Neural cell (in vitro differentiated cells): Measurements from ENCODE around the gene MAP4K5. TPM values are rescaled to one million over a fixed set of nuclear protein-coding genes. Genes with fewer than 3 reads are reported as not detected.

ENCODE experiments used
- H2AFZ ChIP-seq: fragments of 200-600, 300-800 bp; sonication (generic), shearing (Covaris generic); 2 replicates; pipeline ENCODE4 v1.6.0; 2014; ENCODE audit warnings: low read depth, mild to moderate bottlenecking, antibody characterized with exemption, low read length, moderate library complexity
- H3F3A ChIP-seq: fragments of 200-600 bp; shearing (Covaris generic); 2 replicates; pipeline ENCODE4 v1.6.1; 2016; ENCODE audit warnings: mild to moderate bottlenecking, moderate library complexity, mixed read lengths, antibody characterized with exemption, low read length; ENCODE audit not compliant: insufficient read depth, poor library complexity, severe bottlenecking
- H3K27ac ChIP-seq: fragments of 200-600, 300-800 bp; sonication (generic), shearing (Covaris generic); 2 replicates; pipeline ENCODE4 v1.5.1; 2014; ENCODE audit warnings: mild to moderate bottlenecking, low read length, moderate library complexity
- H3K27me3 ChIP-seq: fragments of 300-800, 200-600 bp; sonication (generic), shearing (Covaris generic); 2 replicates; pipeline ENCODE4 v1.6.0; 2014; ENCODE audit warnings: mild to moderate bottlenecking, low read depth, low read length, moderate library complexity; ENCODE audit not compliant: insufficient read depth
- H3K36me3 ChIP-seq: fragments of 300-800, 200-600 bp; sonication (generic), shearing (Covaris generic); 2 replicates; pipeline ENCODE4 v1.5.1; 2014; ENCODE audit warnings: mild to moderate bottlenecking, antibody characterized with exemption, low read length, moderate library complexity; ENCODE audit not compliant: insufficient read depth
- H3K4me2 ChIP-seq: fragments of 300-800, 200-600 bp; sonication (generic), shearing (Covaris generic); 2 replicates; pipeline ENCODE4 v1.6.0; 2014; ENCODE audit warnings: mild to moderate bottlenecking, low read length
- H3K4me3 ChIP-seq: fragments of 300-800, 200-600 bp; sonication (generic), shearing (Covaris generic); 2 replicates; pipeline ENCODE4 v1.5.1; 2014; ENCODE audit warnings: mild to moderate bottlenecking, low read length, moderate library complexity
- H3K79me2 ChIP-seq: fragments of 200-600 bp; shearing (Covaris generic); replicated peaks from 2 replicates; pipeline ENCODE4 v1.6.0; 2014; ENCODE audit warnings: mild to moderate bottlenecking, low read length, moderate library complexity; ENCODE audit not compliant: insufficient read depth
- H3K9ac ChIP-seq: fragments of 300-800, 200-600 bp; sonication (generic), shearing (Covaris generic); 2 replicates; pipeline ENCODE4 v1.6.1; 2016; ENCODE audit warnings: mild to moderate bottlenecking, low read length, mixed read lengths
- H3K9me2 ChIP-seq: fragments of 200-600 bp; shearing (Covaris generic); 2 replicates; pipeline ENCODE4 v1.6.1; 2016; ENCODE audit warnings: mild to moderate bottlenecking, low read length, mixed read lengths; ENCODE audit not compliant: insufficient read depth
- H3K9me3 ChIP-seq: fragments of 200-600, 300-800 bp; sonication (generic), shearing (Covaris generic); 2 replicates; pipeline ENCODE4 v1.6.1; 2016; ENCODE audit warnings: mild to moderate bottlenecking, mixed run types, low read length, moderate library complexity, mixed read lengths
- H4K20me1 ChIP-seq: fragments of 200-600 bp; shearing (Covaris generic); 2 replicates; pipeline ENCODE4 v1.6.1; 2016; ENCODE audit warnings: mild to moderate bottlenecking, mixed run types; ENCODE audit not compliant: insufficient read depth
- CTCF ChIP-seq: fragments of 450-650 bp; IDR thresholded peaks from 2 replicates; pipeline ENCODE4 v1.5.1; 2014; ENCODE audit warnings: antibody characterized with exemption, mild to moderate bottlenecking, moderate library complexity; ENCODE audit not compliant: poor library complexity, severe bottlenecking
- EP300 ChIP-seq: fragments of 450-650 bp; conservative IDR thresholded peaks from 2 replicates; pipeline ENCODE4 v1.6.1; 2014; ENCODE audit warnings: antibody characterized with exemption, mild to moderate bottlenecking, moderate library complexity; ENCODE audit not compliant: poor library complexity, severe bottlenecking
- EZH2 ChIP-seq: fragments of 200-600, 300-800 bp; shearing (Covaris generic), sonication (generic); IDR thresholded peaks from 2 replicates; pipeline ENCODE4 v1.6.1; 2014; ENCODE audit warnings: antibody characterized with exemption, low read length, borderline replicate concordance, mild to moderate bottlenecking; ENCODE audit not compliant: insufficient read depth, poor library complexity, severe bottlenecking
- MXI1 ChIP-seq: fragments of 450-650 bp; conservative IDR thresholded peaks from 2 replicates; pipeline ENCODE4 v1.6.1; 2014; ENCODE audit warnings: antibody characterized with exemption, mild to moderate bottlenecking; ENCODE audit not compliant: poor library complexity, severe bottlenecking
- POLR2AphosphoS5 ChIP-seq: IDR thresholded peaks from 2 replicates; pipeline ENCODE4 v1.6.1; 2012
- RAD21 ChIP-seq: fragments of 450-650 bp; conservative IDR thresholded peaks from 2 replicates; pipeline ENCODE4 v1.6.1; 2014; ENCODE audit warnings: antibody characterized with exemption, mild to moderate bottlenecking, moderate library complexity
- SMC3 ChIP-seq: fragments of 450-650 bp; conservative IDR thresholded peaks from 2 replicates; pipeline ENCODE4 v1.6.1; 2014; ENCODE audit warnings: antibody characterized with exemption, mild to moderate bottlenecking, moderate library complexity; ENCODE audit not compliant: poor library complexity
- TAF1 ChIP-seq: IDR thresholded peaks from 2 replicates; pipeline ENCODE4 v1.6.1; 2012; ENCODE audit warnings: low read depth
- polyA plus RNA-seq: library from polyadenylated mRNA; depleted of rRNA; stranded (reverse); fragments of >200 nt; gene quantifications from 2 replicates; pipeline ENCODE4 v1.2.3, GENCODE V29; 2014
- TF ChIP-seq, protein P1 (sequence below): IDR thresholded peaks from 2 replicates; pipeline ENCODE4 v1.6.1; 2012; ENCODE audit warnings: borderline replicate concordance

Gene MAP4K5
- polyA plus RNA-seq, 1 donor from 2014 or later, result 148 TPM

- Histone ChIP-seq H3K79me2 (no peaks in the 10 kb centered on the region), H3K9me2 (no peaks in the 10 kb centered on the region), H3K36me3 (no peaks in the 10 kb centered on the region), H3F3A (no peaks in the 10 kb centered on the region), H3K9me3 (no peaks in the 10 kb centered on the region), H3K27me3 (no peaks in the 10 kb centered on the region), H3K27ac (no peak overlapping the region), H4K20me1 (no peaks in the 10 kb centered on the region), H2AFZ (no peak overlapping the region), H3K4me3 (no peak overlapping the region), H3K4me2 (no peak overlapping the region), H3K9ac (no peak overlapping the region)
- TF ChIP-seq RAD21, result no peak
Measured at GRCh38 chr14:50407111-50407812, 125.1 kb downstream of the MAP4K5 start.

DNA sequence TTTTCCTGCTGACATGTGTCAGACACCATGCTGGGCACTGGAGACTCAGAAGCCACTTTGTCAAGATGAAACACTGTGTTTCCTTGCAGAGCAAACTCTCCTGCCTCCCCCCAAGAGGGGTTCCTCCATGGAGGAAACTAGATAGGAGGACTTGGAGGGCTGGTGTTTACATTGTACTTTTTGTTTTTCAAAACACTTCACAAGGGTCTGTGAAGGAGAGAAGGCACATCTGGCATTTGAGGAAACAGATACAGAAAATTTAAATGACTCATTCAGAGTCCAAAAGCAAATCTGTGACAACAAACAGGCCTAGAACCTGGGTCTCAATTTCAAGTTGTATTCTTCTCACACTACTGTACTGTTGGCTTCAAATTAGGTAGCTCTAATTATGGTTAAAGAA lies 128.9 kb downstream of the MAP4K5 start:
- no peak for TF ChIP-seq EZH2
- TF ChIP-seq CTCF, result no peak
- no peak for TF ChIP-seq RAD21
- TF ChIP-seq EP300, result no peak
- TF ChIP-seq TAF1, result no peak
- no peak for TF ChIP-seq POLR2AphosphoS5
- TF ChIP-seq MXI1, result no peak
- TF ChIP-seq, protein P1, sequence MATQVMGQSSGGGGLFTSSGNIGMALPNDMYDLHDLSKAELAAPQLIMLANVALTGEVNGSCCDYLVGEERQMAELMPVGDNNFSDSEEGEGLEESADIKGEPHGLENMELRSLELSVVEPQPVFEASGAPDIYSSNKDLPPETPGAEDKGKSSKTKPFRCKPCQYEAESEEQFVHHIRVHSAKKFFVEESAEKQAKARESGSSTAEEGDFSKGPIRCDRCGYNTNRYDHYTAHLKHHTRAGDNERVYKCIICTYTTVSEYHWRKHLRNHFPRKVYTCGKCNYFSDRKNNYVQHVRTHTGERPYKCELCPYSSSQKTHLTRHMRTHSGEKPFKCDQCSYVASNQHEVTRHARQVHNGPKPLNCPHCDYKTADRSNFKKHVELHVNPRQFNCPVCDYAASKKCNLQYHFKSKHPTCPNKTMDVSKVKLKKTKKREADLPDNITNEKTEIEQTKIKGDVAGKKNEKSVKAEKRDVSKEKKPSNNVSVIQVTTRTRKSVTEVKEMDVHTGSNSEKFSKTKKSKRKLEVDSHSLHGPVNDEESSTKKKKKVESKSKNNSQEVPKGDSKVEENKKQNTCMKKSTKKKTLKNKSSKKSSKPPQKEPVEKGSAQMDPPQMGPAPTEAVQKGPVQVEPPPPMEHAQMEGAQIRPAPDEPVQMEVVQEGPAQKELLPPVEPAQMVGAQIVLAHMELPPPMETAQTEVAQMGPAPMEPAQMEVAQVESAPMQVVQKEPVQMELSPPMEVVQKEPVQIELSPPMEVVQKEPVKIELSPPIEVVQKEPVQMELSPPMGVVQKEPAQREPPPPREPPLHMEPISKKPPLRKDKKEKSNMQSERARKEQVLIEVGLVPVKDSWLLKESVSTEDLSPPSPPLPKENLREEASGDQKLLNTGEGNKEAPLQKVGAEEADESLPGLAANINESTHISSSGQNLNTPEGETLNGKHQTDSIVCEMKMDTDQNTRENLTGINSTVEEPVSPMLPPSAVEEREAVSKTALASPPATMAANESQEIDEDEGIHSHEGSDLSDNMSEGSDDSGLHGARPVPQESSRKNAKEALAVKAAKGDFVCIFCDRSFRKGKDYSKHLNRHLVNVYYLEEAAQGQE, result no peak
- no peak for TF ChIP-seq SMC3
- Histone ChIP-seq H3K9ac (no peak overlapping the region), H3K27ac (no peak overlapping the region), H2AFZ (no peak overlapping the region), H3K9me3 (no peaks in the 10 kb centered on the region), H3K27me3 (no peaks in the 10 kb centered on the region), H3K4me2 (no peak overlapping the region), H3K79me2 (no peaks in the 10 kb centered on the region), H4K20me1 (no peaks in the 10 kb centered on the region), H3F3A (no peaks in the 10 kb centered on the region), H3K4me3 (no peak overlapping the region), H3K36me3 (no peaks in the 10 kb centered on the region), H3K9me2 (no peaks in the 10 kb centered on the region)
